NCI-H748 treated with DMSO at 0.1 percent for 48 hours (cell line): ENCODE measurements around the gene LRP1B.

ENCODE experiments used
- DNase-seq: peaks from one replicate; lab custom pipeline; 2025; lab: John Stamatoyannopoulos, UW

Gene LRP1B

GRCh38 chr2:141423124-141423523 is 707.7 kb downstream of the LRP1B start:
- no peak for DNase-seq

- no peak for DNase-seq
Measured at GRCh38 chr2:141417246-141417797, 713.5 kb downstream of the LRP1B start.

GRCh38 chr2:141411419-141411818 is 719.4 kb downstream of the LRP1B start:
- DNase-seq: no peak

- no peak for DNase-seq
Measured at GRCh38 chr2:141399270-141399669, 731.5 kb downstream of the LRP1B start.

GRCh38 chr2:141393214-141393545 is 737.6 kb downstream of the LRP1B start:
- DNase-seq: no peak

GRCh38 chr2:141392517-141393213 is 738.2 kb downstream of the LRP1B start:
- DNase-seq: no peak

- DNase-seq: no peak
Measured at GRCh38 chr2:141386168-141386567, 744.6 kb downstream of the LRP1B start.

GRCh38 chr2:141384676-141385075 is 746.1 kb downstream of the LRP1B start:
- DNase-seq: no peak

GRCh38 chr2:141381946-141382345 is 748.9 kb downstream of the LRP1B start:
- no peak for DNase-seq

- DNase-seq: no peak
Measured at GRCh38 chr2:141380008-141380979, 750.5 kb downstream of the LRP1B start.

GRCh38 chr2:141364821-141365220 is 766.0 kb downstream of the LRP1B start:
- no peak for DNase-seq

- no peak for DNase-seq
Measured at GRCh38 chr2:141362311-141362710, 768.5 kb downstream of the LRP1B start.

GRCh38 chr2:141348481-141348880 is 782.3 kb downstream of the LRP1B start:
- DNase-seq: no peak

- no peak for DNase-seq
Measured at GRCh38 chr2:141341444-141341843, 789.4 kb downstream of the LRP1B start.

GRCh38 chr2:141331127-141331526 is 799.7 kb downstream of the LRP1B start:
- DNase-seq: no peak

- no peak for DNase-seq
Measured at GRCh38 chr2:141329964-141330363, 800.9 kb downstream of the LRP1B start.

GRCh38 chr2:141323571-141323970 is 807.2 kb downstream of the LRP1B start:
- DNase-seq: no peak

- DNase-seq: no peak
Measured at GRCh38 chr2:141317986-141318385, 812.8 kb downstream of the LRP1B start.

- no peak for DNase-seq
Measured at GRCh38 chr2:141316606-141317005, 814.2 kb downstream of the LRP1B start.

GRCh38 chr2:141316103-141316502 is 814.7 kb downstream of the LRP1B start:
- no peak for DNase-seq

- DNase-seq: no peak
Measured at GRCh38 chr2:141313972-141314371, 816.8 kb downstream of the LRP1B start.

GRCh38 chr2:141311430-141311829 is 819.4 kb downstream of the LRP1B start:
- DNase-seq: no peak

GRCh38 chr2:141306368-141306767 is 824.4 kb downstream of the LRP1B start:
- DNase-seq: no peak
